Ovary (tissue), 3 donors: ENCODE measurements around the gene DUSP1.

Experiments
- EP300 ChIP-seq: sonication (generic); formaldehyde crosslinking; IDR thresholded peaks from one replicate; pipeline ENCODE4 v1.6.1; 2017; ENCODE audit warnings: antibody characterized with exemption
- TF ChIP-seq, protein P1 (sequence below), 3 donors: fragments of 450-650 bp in 2 of 3; fragments of 200-600 bp in 1 of 3; IDR thresholded peaks; one replicate each; pipeline versions ENCODE4 v1.5.1 to v1.8.0; 2016 to 2022; ENCODE audit warnings: antibody characterized with exemption in 3 of 3, mild to moderate bottlenecking in 1 of 3
- donor health status: DM: no; HTN: no; CAD: no.

- TF ChIP-seq, protein P1, sequence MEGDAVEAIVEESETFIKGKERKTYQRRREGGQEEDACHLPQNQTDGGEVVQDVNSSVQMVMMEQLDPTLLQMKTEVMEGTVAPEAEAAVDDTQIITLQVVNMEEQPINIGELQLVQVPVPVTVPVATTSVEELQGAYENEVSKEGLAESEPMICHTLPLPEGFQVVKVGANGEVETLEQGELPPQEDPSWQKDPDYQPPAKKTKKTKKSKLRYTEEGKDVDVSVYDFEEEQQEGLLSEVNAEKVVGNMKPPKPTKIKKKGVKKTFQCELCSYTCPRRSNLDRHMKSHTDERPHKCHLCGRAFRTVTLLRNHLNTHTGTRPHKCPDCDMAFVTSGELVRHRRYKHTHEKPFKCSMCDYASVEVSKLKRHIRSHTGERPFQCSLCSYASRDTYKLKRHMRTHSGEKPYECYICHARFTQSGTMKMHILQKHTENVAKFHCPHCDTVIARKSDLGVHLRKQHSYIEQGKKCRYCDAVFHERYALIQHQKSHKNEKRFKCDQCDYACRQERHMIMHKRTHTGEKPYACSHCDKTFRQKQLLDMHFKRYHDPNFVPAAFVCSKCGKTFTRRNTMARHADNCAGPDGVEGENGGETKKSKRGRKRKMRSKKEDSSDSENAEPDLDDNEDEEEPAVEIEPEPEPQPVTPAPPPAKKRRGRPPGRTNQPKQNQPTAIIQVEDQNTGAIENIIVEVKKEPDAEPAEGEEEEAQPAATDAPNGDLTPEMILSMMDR (IDR thresholded peaks at IDR 0.05), result no peak
- no peak for TF ChIP-seq EP300
Observed at GRCh38 chr5:172744123-172745104, 26.6 kb downstream of the DUSP1 start.
